SK-N-SH (cell line): ENCODE data around the gene LDB2.

Experiments used
- CTCF ChIP-seq: fragments of 200-600 bp; sonication (generic); IDR thresholded peaks from 2 replicates; pipeline ENCODE4 v1.6.1; 2017; ENCODE audit warnings: antibody characterized with exemption, mild to moderate bottlenecking, moderate library complexity
- EZH2phosphoT487 ChIP-seq: fragments of 200-600 bp; sonication (generic); IDR thresholded peaks from 2 replicates; pipeline ENCODE4 v1.6.1; 2017; ENCODE audit warnings: low read depth, mixed run types, mild to moderate bottlenecking, antibody characterized with exemption, moderate library complexity, borderline replicate concordance
- TF ChIP-seq, protein P1 (sequence below): IDR thresholded peaks from 2 replicates; pipeline ENCODE4 v1.6.1; 2012; ENCODE audit warnings: mild to moderate bottlenecking, low read depth, low read length, moderate library complexity

- TF ChIP-seq, protein P1, sequence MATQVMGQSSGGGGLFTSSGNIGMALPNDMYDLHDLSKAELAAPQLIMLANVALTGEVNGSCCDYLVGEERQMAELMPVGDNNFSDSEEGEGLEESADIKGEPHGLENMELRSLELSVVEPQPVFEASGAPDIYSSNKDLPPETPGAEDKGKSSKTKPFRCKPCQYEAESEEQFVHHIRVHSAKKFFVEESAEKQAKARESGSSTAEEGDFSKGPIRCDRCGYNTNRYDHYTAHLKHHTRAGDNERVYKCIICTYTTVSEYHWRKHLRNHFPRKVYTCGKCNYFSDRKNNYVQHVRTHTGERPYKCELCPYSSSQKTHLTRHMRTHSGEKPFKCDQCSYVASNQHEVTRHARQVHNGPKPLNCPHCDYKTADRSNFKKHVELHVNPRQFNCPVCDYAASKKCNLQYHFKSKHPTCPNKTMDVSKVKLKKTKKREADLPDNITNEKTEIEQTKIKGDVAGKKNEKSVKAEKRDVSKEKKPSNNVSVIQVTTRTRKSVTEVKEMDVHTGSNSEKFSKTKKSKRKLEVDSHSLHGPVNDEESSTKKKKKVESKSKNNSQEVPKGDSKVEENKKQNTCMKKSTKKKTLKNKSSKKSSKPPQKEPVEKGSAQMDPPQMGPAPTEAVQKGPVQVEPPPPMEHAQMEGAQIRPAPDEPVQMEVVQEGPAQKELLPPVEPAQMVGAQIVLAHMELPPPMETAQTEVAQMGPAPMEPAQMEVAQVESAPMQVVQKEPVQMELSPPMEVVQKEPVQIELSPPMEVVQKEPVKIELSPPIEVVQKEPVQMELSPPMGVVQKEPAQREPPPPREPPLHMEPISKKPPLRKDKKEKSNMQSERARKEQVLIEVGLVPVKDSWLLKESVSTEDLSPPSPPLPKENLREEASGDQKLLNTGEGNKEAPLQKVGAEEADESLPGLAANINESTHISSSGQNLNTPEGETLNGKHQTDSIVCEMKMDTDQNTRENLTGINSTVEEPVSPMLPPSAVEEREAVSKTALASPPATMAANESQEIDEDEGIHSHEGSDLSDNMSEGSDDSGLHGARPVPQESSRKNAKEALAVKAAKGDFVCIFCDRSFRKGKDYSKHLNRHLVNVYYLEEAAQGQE = no peak
- TF ChIP-seq EZH2phosphoT487 (no peak), CTCF (peak; percentile 59)
These were observed 255.5 kb downstream of the LDB2 start for GRCh38 chr4:16642897-16643296.
